Common myeloid progenitor, CD34-positive (primary cell): ENCODE measurements around the gene SAMD8.

Source experiments
- CTCF ChIA-PET: fragments of 350-600 bp; sonication (Branson Sonifier 250); formaldehyde crosslinking; loops from one replicate; lab custom pipeline; 2021; ENCODE audit warnings: antibody characterized with exemption; lab: Charles Lee
- POLR2A ChIA-PET: fragments of 350-600 bp; sonication (Branson Sonifier 250); formaldehyde crosslinking; loops from one replicate; lab custom pipeline; 2021; ENCODE audit warnings: antibody characterized with exemption; lab: Charles Lee
- DNase-seq, 3 donors: peaks; one replicate each; pipeline versions ENCODE4 v3.0.0 to v3.0.0-alpha.2; 2013
- H3K27ac ChIP-seq, 2 experiments: 1 replicate in 1 of 2; 2 replicates in 1 of 2; pipeline ENCODE4 v1.7.0; 2013; ENCODE audit warnings: inconsistent platforms in 2 of 2, low read length in 2 of 2, mild to moderate bottlenecking in 2 of 2, low read depth in 1 of 2, moderate library complexity in 1 of 2; ENCODE audit not compliant: severe bottlenecking in 2 of 2, insufficient read depth in 1 of 2, poor library complexity in 1 of 2
- H3K27me3 ChIP-seq, 5 experiments: replicated peaks in 2 of 5; 1 replicate in 3 of 5; 2 replicates in 2 of 5; pipeline versions ENCODE4 v1.6.1 to v1.7.0; 2013; ENCODE audit warnings: low read length in 4 of 5, mild to moderate bottlenecking in 2 of 5, moderate library complexity in 2 of 5, inconsistent platforms in 1 of 5; ENCODE audit not compliant: insufficient read depth in 5 of 5, control insufficient read depth in 4 of 5
- H3K36me3 ChIP-seq, 4 experiments: 1 replicate in 2 of 4; 2 replicates in 2 of 4; pipeline versions ENCODE4 v1.6.1 to v1.7.0; 2013; ENCODE audit warnings: low read length in 3 of 4, control low read depth in 1 of 4, mild to moderate bottlenecking in 1 of 4; ENCODE audit not compliant: control insufficient read depth in 4 of 4, insufficient read depth in 4 of 4
- H3K4me1 ChIP-seq, 4 experiments: 1 replicate in 3 of 4; 2 replicates in 1 of 4; pipeline versions ENCODE4 v1.6.1 to v1.7.1; 2013; ENCODE audit warnings: low read length in 3 of 4, mild to moderate bottlenecking in 3 of 4, control low read depth in 1 of 4, inconsistent platforms in 1 of 4, moderate library complexity in 1 of 4; ENCODE audit not compliant: control insufficient read depth in 4 of 4, insufficient read depth in 4 of 4; ENCODE audit errors: control extremely low read depth in 1 of 4
- H3K4me3 ChIP-seq, 7 experiments: 1 replicate in 4 of 7; 2 replicates in 3 of 7; pipeline versions ENCODE4 v1.5.1 to v1.7.0; 2013; ENCODE audit warnings: mild to moderate bottlenecking in 7 of 7, low read length in 6 of 7, moderate library complexity in 6 of 7, inconsistent platforms in 2 of 7, low read depth in 2 of 7, control low read depth in 1 of 7; ENCODE audit not compliant: insufficient read depth in 4 of 7, control insufficient read depth in 1 of 7; ENCODE audit errors: extremely low read depth in 1 of 7
- H3K9me3 ChIP-seq, 5 experiments: 1 replicate in 4 of 5; 2 replicates in 1 of 5; pipeline versions ENCODE4 v1.6.1 to v1.7.1; 2013; ENCODE audit warnings: low read length in 4 of 5, mild to moderate bottlenecking in 2 of 5, inconsistent platforms in 1 of 5, low read depth in 1 of 5, moderate library complexity in 1 of 5; ENCODE audit not compliant: control insufficient read depth in 4 of 5, insufficient read depth in 2 of 5; ENCODE audit errors: control extremely low read depth in 1 of 5
- WGBS: methylation state at CpG from one replicate; pipeline ENCODE4 v1.1.5; 2013; ENCODE audit not compliant: insufficient coverage; 5-methylcytosine and 5-hydroxymethylcytosine counted together

The SAMD8 gene

DNA sequence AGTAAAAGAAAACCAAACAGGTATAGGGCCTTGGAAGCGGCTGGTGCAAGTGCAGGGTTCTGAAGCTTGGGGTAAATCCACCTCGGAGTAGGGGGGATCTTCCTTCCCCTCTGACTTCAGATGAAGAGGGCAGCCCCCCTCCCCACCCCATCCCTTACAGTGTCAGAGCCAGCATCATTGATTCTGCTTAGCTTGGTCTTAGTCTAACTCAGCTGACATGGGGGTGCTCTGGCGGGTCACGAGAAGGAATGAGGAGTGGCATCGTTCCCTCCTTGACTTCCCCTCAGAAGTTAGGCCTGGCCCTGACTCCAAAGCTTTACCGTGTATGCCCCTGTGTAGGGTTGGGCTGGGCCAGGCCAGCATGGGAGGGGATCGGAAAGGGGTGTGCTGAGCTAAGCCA is 44.2 kb upstream of the SAMD8 start:
- no peaks in the 10 kb centered on the region for H3K27me3 ChIP-seq
- H3K9me3 ChIP-seq = no peaks in the 10 kb centered on the region
- ChIA-PET CTCF (no interaction called here), POLR2A (no interaction called here)
- H3K4me1 ChIP-seq = peaks cover 0 to 6% (median 3%) of the 10 kb centered on the region in 4 experiments
- H3K4me3 ChIP-seq = no peak overlapping the region
- 92% methylated on average over 4 of the region's 7 CpGs for WGBS
- DNase-seq = no peak
- H3K27ac ChIP-seq = no peak overlapping the region
- H3K36me3 ChIP-seq = no peaks in the 10 kb centered on the region

DNA sequence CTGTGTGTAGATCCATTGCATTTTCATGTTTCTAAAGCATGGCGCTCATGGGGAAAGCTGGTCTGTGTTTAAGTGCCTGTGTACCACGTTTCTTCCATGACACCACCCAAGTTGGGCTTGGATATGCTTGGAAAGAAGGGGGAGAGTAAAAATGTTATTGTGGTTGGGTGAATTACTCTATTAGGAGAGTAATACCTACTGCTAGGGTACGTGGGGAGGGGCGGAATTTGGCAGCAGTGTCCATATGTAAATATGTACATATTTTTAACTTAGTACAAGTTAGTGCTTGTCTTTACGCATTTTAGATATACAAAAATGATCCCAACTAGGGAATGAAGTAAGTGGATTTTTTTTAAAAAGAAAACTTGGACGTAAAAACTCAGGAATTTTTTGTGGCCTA is 42.9 kb upstream of the SAMD8 start:
- Histone ChIP-seq H3K27ac (no peak overlapping the region), H3K27me3 (no peaks in the 10 kb centered on the region), H3K9me3 (no peaks in the 10 kb centered on the region), H3K4me1 (peaks cover 0 to 6% (median 3%) of the 10 kb centered on the region in 4 experiments), H3K4me3 (no peak overlapping the region), H3K36me3 (no peaks in the 10 kb centered on the region)
- DNase-seq = no peak
- ChIA-PET POLR2A (no interaction called here), CTCF (no interaction called here)
- 100% methylated on average over 1 of the region's 6 CpGs for WGBS

DNA sequence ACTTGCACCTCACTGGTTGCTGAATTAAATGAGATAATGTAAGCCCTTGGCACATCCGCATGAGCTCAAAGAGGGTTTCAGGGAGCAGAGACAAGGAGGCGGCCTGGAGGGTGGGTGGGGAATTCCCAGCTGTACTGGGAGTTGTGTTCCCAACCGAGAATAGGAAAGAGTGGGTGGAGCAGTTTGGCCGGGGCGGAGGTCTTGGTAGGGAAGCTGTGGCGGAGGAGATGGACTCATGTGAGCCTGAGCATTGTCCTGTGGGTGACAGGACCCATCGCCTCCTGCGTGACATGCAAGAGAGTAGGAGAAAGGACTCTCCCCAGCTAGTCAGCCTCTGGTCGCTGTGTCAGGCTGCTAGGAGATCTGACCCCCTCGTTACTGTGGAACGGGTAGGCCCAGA is 41.0 kb upstream of the SAMD8 start:
- Histone ChIP-seq H3K9me3 (no peaks in the 10 kb centered on the region), H3K36me3 (no peaks in the 10 kb centered on the region), H3K4me3 (no peak overlapping the region), H3K27ac (no peak overlapping the region), H3K27me3 (no peaks in the 10 kb centered on the region), H3K4me1 (peaks cover 0 to 6% (median 3%) of the 10 kb centered on the region in 4 experiments)
- POLR2A ChIA-PET = interaction anchor here (0.6 kb wide), 1 partner anchor 606 kb away, joined by 3 read pairs; no protein-coding TSS in a partner anchor
- CTCF ChIA-PET = interaction anchor here (1.1 to 1.4 kb wide), 3 partner anchors 25 to 828 kb away, joined by 3 read pairs; no protein-coding TSS in a partner anchor
- 97% methylated on average over 11 of the region's 11 CpGs for WGBS
- no peak for DNase-seq

DNA sequence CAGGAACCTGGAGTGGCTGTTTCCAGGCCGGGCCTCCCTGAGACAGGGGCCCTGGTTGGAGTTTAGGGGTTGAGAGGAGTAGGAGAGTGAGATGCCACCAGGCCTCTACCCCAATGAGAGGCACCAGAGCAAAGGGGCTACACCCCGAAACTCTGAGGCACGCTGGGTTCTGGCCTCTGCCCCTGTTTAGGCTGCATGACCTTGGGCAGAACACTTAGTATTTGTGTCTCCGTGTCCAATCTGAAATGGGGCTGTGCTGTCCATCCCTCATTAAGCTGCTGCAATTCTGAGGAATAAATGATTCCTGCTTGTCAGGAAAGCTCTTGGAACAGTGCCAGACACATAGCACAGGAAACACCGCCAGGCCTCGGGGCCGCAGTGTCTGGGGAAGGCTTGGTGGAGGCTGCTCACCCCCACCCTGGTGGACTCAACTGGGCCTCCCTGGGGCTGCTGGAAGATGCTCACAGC is 40.5 kb upstream of the SAMD8 start:
- Histone ChIP-seq H3K9me3 (no peaks in the 10 kb centered on the region), H3K4me3 (no peak overlapping the region), H3K4me1 (peaks cover 0 to 6% (median 3%) of the 10 kb centered on the region in 4 experiments), H3K27me3 (no peaks in the 10 kb centered on the region), H3K36me3 (no peaks in the 10 kb centered on the region), H3K27ac (no peak overlapping the region)
- ChIA-PET CTCF (interaction anchor here (1.1 to 1.4 kb wide), 2 partner anchors 25 to 45 kb away, joined by 3 read pairs; no protein-coding TSS in a partner anchor), POLR2A (no interaction called here)
- DNase-seq = no peak
- 72% methylated on average over 7 of the region's 7 CpGs for WGBS

DNA sequence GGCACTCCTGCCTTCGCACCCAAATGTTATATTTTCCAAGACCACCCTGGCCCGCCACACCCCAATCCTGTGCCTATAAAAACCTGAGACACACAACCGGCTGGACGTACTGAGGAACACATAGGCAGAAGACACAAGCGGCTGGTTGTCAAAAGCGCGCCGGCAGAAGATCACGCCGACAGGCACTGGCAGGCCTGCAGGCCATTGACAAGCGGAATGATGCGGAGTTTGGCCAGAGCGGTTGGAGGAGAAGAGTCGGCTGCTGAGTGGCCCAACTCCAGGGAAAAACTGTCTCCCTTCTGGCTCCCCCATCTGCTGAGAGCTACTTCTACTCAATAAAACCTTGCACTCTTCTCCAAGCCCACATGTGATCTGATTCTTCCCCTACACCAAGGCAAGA is 39.7 kb upstream of the SAMD8 start:
- Histone ChIP-seq H3K4me1 (peaks cover 0 to 6% (median 3%) of the 10 kb centered on the region in 4 experiments), H3K36me3 (no peaks in the 10 kb centered on the region), H3K27me3 (no peaks in the 10 kb centered on the region), H3K4me3 (no peak overlapping the region), H3K27ac (no peak overlapping the region), H3K9me3 (no peaks in the 10 kb centered on the region)
- DNase-seq = no peak
- ChIA-PET CTCF (no interaction called here), POLR2A (no interaction called here)
- WGBS = 93% methylated on average over 13 of the region's 14 CpGs

DNA sequence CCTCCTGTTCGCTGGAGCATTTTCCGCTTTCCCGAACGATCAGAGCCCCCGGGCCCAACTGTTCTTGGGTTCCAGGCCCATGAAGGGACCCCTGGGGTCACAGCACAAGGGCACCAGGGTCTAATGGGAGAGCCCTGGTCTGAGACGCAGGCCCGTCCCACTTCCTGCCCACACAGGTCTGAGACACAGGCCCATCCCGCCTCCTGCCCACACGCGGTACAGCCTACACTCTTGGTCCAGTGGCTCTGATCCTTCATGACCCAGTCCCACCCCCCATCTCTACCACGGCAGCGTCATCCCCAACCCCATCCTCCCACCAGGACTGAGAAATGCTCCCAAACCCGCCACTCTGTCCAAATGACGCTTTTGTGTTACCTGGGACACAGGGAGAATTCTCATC is 38.7 kb upstream of the SAMD8 start:
- CTCF ChIA-PET = no interaction called here
- Histone ChIP-seq H3K27me3 (no peaks in the 10 kb centered on the region), H3K27ac (no peak overlapping the region), H3K36me3 (no peaks in the 10 kb centered on the region), H3K4me1 (peaks cover 0 to 6% (median 3%) of the 10 kb centered on the region in 4 experiments), H3K4me3 (no peak overlapping the region), H3K9me3 (no peaks in the 10 kb centered on the region)
- DNase-seq = no peak
- POLR2A ChIA-PET = no interaction called here
- 84% methylated on average over 10 of the region's 14 CpGs for WGBS

DNA sequence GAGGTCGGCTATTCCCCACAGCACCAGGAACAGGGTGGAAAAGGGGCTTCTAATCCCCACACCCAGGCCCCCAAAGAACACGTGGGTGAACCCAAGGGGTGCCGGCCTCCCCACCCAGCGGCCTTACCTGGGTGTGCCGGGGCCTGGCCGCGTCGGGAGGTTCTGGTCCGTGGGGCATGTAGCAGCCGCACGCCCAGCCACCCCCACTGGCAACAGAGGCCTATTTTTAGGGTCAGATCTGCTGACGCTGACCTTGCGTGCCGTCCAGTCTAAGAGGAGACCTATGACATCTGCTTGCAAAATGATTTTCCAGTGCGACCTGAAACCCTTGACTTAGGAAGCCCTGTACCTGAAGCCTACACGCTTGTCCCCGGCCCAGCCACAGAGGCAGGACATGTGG is 38.0 kb upstream of the SAMD8 start:
- ChIA-PET POLR2A (no interaction called here), CTCF (interaction anchor here (0.6 kb wide), 1 partner anchor 809 kb away, joined by 3 read pairs; no protein-coding TSS in a partner anchor)
- no peak for DNase-seq

More for the DNA sequence above, 38.0 kb upstream of the SAMD8 start:
- peaks cover 0 to 6% (median 3%) of the 10 kb centered on the region in 4 experiments for H3K4me1 ChIP-seq
- H3K27ac ChIP-seq = no peak overlapping the region
- H3K9me3 ChIP-seq = no peaks in the 10 kb centered on the region
- no peaks in the 10 kb centered on the region for H3K27me3 ChIP-seq
- no peak overlapping the region for H3K4me3 ChIP-seq
- H3K36me3 ChIP-seq = no peaks in the 10 kb centered on the region
- WGBS = 93% methylated on average over 17 of the region's 17 CpGs
